WERI-Rb-1 (cell line): Measurements from ENCODE around the gene ZW10.
"Not testable (repeated sequence)": the region's sequence is repeated elsewhere in the genome, so short reads cannot be mapped to it uniquely, and the experiment has no call there.

ENCODE experiments used
- DNase-seq: peaks from one replicate; pipeline ENCODE4 v3.0.0-alpha.2; 2020
- H3K27ac ChIP-seq: fragments of 250-450 bp; sonication (Bioruptor Pico); 2 replicates; pipeline ENCODE4 v1.5.1; 2020; ENCODE audit warnings: mild to moderate bottlenecking, moderate library complexity
- H3K27me3 ChIP-seq: fragments of 250-450 bp; sonication (Bioruptor Pico); 2 replicates; pipeline ENCODE4 v1.5.1; 2021; ENCODE audit warnings: mild to moderate bottlenecking, low read depth, moderate library complexity; ENCODE audit not compliant: insufficient read depth, severe bottlenecking
- H3K36me3 ChIP-seq: fragments of 250-450 bp; sonication (Bioruptor Pico); 2 replicates; pipeline ENCODE4 v1.5.1; 2020; ENCODE audit warnings: mild to moderate bottlenecking, moderate library complexity
- H3K4me3 ChIP-seq: 2 replicates; pipeline ENCODE4 v1.5.1; 2011; ENCODE audit warnings: low read depth, mild to moderate bottlenecking, control low read depth, low read length
- H3K9me3 ChIP-seq: fragments of 250-450 bp; sonication (Bioruptor Pico); 2 replicates; pipeline ENCODE4 v1.5.1; 2021; ENCODE audit warnings: mild to moderate bottlenecking, moderate library complexity; ENCODE audit not compliant: severe bottlenecking
- TF ChIP-seq, protein P1 (sequence below): IDR thresholded peaks from 2 replicates; pipeline ENCODE4 v1.5.1; 2011; ENCODE audit warnings: low read depth, mild to moderate bottlenecking, control low read depth, inconsistent platforms, low read length

The ZW10 gene

GRCh38 chr11:113715882-113716625, 57.4 kb downstream of the ZW10 start:
- 0 out of 2 replicates have a peak, but pooled peaks cover 2% of the 10 kb centered on the region for H3K36me3 ChIP-seq
- H3K27me3 ChIP-seq: no peaks in the 10 kb centered on the region

GRCh38 chr11:113715273-113715672, 58.2 kb downstream of the ZW10 start:
- TF ChIP-seq, protein P1, sequence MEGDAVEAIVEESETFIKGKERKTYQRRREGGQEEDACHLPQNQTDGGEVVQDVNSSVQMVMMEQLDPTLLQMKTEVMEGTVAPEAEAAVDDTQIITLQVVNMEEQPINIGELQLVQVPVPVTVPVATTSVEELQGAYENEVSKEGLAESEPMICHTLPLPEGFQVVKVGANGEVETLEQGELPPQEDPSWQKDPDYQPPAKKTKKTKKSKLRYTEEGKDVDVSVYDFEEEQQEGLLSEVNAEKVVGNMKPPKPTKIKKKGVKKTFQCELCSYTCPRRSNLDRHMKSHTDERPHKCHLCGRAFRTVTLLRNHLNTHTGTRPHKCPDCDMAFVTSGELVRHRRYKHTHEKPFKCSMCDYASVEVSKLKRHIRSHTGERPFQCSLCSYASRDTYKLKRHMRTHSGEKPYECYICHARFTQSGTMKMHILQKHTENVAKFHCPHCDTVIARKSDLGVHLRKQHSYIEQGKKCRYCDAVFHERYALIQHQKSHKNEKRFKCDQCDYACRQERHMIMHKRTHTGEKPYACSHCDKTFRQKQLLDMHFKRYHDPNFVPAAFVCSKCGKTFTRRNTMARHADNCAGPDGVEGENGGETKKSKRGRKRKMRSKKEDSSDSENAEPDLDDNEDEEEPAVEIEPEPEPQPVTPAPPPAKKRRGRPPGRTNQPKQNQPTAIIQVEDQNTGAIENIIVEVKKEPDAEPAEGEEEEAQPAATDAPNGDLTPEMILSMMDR: no peak
- Histone ChIP-seq H3K27ac (no peak overlapping the region), H3K9me3 (no peaks in the 10 kb centered on the region), H3K27me3 (no peaks in the 10 kb centered on the region), H3K36me3 (0 out of 2 replicates have a peak, but pooled peaks cover 2% of the 10 kb centered on the region), H3K4me3 (no peak overlapping the region)
- no peak for DNase-seq

More at GRCh38 chr11:113715882-113716625, 57.4 kb downstream of the ZW10 start:
- Histone ChIP-seq H3K27ac (no peak overlapping the region), H3K4me3 (no peak overlapping the region), H3K9me3 (no peaks in the 10 kb centered on the region)
- TF ChIP-seq, protein P1: no peak
- DNase-seq: no peak

- TF ChIP-seq, protein P1: no peak
- DNase-seq: no peak
- H3K27me3 ChIP-seq: no peaks in the 10 kb centered on the region
- H3K9me3 ChIP-seq: peaks cover 9% of the 10 kb centered on the region
- H3K4me3 ChIP-seq: no peak overlapping the region
- no peaks in the 10 kb centered on the region for H3K36me3 ChIP-seq
- H3K27ac ChIP-seq: no peak overlapping the region
Observed at GRCh38 chr11:113710989-113711388, 62.5 kb downstream of the ZW10 start.

DNA sequence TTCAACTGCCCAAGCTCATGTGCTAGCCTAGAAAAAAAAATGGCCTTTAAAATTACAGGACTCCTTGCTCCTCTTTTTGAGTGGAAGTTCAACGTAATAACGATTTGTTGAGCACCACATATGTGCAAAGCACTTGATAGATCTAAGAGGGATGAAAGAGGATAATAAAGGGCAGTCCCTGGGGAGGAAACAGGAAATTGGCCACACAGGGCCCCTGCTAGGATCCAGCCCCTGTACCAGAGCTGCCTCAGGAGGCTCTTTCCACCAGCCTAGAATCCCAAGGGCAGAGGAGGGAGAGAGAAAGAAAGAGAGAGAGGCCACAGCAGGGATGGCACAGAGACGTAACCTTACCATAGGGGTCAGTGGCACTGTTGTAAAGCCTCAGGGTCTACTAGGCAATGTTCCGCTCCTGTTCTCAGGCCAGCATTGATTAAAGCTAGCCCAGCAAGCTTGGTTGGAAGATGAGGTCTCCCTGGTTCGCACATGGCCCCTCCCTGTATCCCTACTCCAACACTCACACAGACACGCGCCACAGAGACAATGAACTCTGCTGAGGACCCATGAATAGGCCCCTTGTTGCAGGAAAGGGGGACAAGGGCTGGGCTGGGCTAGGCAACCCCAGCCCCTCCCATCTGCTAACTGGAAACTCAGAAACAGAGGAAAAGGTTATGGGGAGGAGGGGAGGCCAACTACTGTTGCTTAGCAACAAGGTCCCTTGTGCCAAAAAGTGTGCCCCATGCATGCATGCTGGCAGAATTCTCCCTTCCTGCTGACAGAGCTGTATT, 67.4 kb downstream of the ZW10 start, which contains the start of gene TMPRSS5:
TMPRSS5 (minus strand) TSS at position 438 of the 785 bp plus-strand sequence; CDS start at position 354, 84 bp downstream.
- Histone ChIP-seq H3K27ac (no peak within 1 kb of the TSS), H3K36me3 (no peaks in the 10 kb centered on the region), H3K9me3 (peaks cover 9% of the 10 kb centered on the region), H3K4me3 (no peak within 1 kb of the TSS), H3K27me3 (no peaks in the 10 kb centered on the region)
- DNase-seq: no peak
- TF ChIP-seq, protein P1: no peak

- H3K9me3 ChIP-seq, H3K27me3 ChIP-seq, H3K4me3 ChIP-seq, DNase-seq, H3K27ac ChIP-seq, H3K36me3 ChIP-seq: not testable (repeated sequence)
Observed at GRCh38 chr11:113703551-113703950, 69.9 kb downstream of the ZW10 start.

- TF ChIP-seq, protein P1: no peak
- no peak overlapping the region for H3K27ac ChIP-seq
Observed at GRCh38 chr11:113701491-113701890, 72.0 kb downstream of the ZW10 start.

More at GRCh38 chr11:113701491-113701890, 72.0 kb downstream of the ZW10 start:
- H3K36me3 ChIP-seq: no peaks in the 10 kb centered on the region
- DNase-seq: no peak
- no peak overlapping the region for H3K4me3 ChIP-seq
- H3K9me3 ChIP-seq: no peaks in the 10 kb centered on the region
- no peaks in the 10 kb centered on the region for H3K27me3 ChIP-seq
